OCI-LY7 (cell line): ENCODE measurements around the gene CEP72. TPM values are rescaled to one million over a fixed set of nuclear protein-coding genes. Genes with fewer than 3 reads are reported as not detected.

Experiments used
- BruUV-seq: library from RNA; stranded (reverse); fragments of 400-500 nt; replicated peaks from 2 replicates; lab custom pipeline; 2021; lab: Mats Ljungman, UMichigan
- CTCF ChIA-PET: fragments of 300-600 bp; sonication (Branson Sonifier 250); formaldehyde crosslinking; loops from one replicate; lab custom pipeline; 2022; ENCODE audit warnings: antibody characterized with exemption; ENCODE audit not compliant: unreplicated experiment; lab: Charles Lee
- POLR2A ChIA-PET: fragments of 300-600 bp; sonication (Branson Sonifier 250); formaldehyde crosslinking; loops from one replicate; lab custom pipeline; 2022; ENCODE audit warnings: antibody characterized with exemption; lab: Charles Lee
- DNase-seq: peaks from one replicate; pipeline ENCODE4 v3.0.0-alpha.2; 2015; ENCODE audit warnings: low spot score
- H2AFZ ChIP-seq: fragments of 200-600 bp; sonication (generic), shearing (Covaris generic); 2 replicates; pipeline ENCODE4 v1.6.1; 2014; ENCODE audit warnings: mild to moderate bottlenecking, antibody characterized with exemption, low read length, moderate library complexity
- H3K27ac ChIP-seq: fragments of 200-600 bp; sonication (generic); 2 replicates; pipeline ENCODE4 v1.5.1; 2014; ENCODE audit warnings: mixed run types, low read depth, mild to moderate bottlenecking, moderate library complexity, low read length, inconsistent platforms; ENCODE audit not compliant: poor library complexity, severe bottlenecking
- H3K36me3 ChIP-seq: fragments of 200-600 bp; sonication (generic); 2 replicates; pipeline ENCODE4 v1.6.1; 2014; ENCODE audit warnings: mild to moderate bottlenecking, antibody characterized with exemption, low read length, moderate library complexity, mixed read lengths; ENCODE audit not compliant: insufficient read depth
- H3K4me1 ChIP-seq: fragments of 200-600 bp; sonication (generic); 2 replicates; pipeline ENCODE4 v1.5.1; 2014; ENCODE audit warnings: mild to moderate bottlenecking, low read length; ENCODE audit not compliant: insufficient read depth, poor library complexity, severe bottlenecking
- H3K4me2 ChIP-seq: fragments of 200-600 bp; sonication (generic); 2 replicates; pipeline ENCODE4 v1.6.1; 2014; ENCODE audit warnings: mild to moderate bottlenecking, low read length
- H3K4me3 ChIP-seq: fragments of 200-600 bp; sonication (generic); 2 replicates; pipeline ENCODE4 v1.5.1; 2014; ENCODE audit warnings: mild to moderate bottlenecking, low read depth, low read length; ENCODE audit not compliant: poor library complexity, severe bottlenecking
- H3K79me2 ChIP-seq: fragments of 200-600 bp; sonication (generic); 2 replicates; pipeline ENCODE4 v1.6.1; 2016; ENCODE audit warnings: low read depth, mild to moderate bottlenecking, low read length, moderate library complexity, mixed read lengths; ENCODE audit not compliant: insufficient read depth
- H3K9me2 ChIP-seq: fragments of 200-600 bp; sonication (generic); 2 replicates; pipeline ENCODE4 v1.6.1; 2016; ENCODE audit warnings: mild to moderate bottlenecking, low read length, mixed read lengths; ENCODE audit not compliant: insufficient read depth
- H3K9me3 ChIP-seq: fragments of 200-600 bp; sonication (generic); 2 replicates; pipeline ENCODE4 v1.6.1; 2014; ENCODE audit warnings: mild to moderate bottlenecking, mixed run types, low read length, mixed read lengths
- H4K20me1 ChIP-seq: fragments of 200-600 bp; sonication (generic); 2 replicates; pipeline ENCODE4 v1.6.1; 2014; ENCODE audit warnings: mild to moderate bottlenecking, antibody characterized with exemption, low read length, moderate library complexity, mixed read lengths; ENCODE audit not compliant: insufficient read depth
- CTCF ChIP-seq: fragments of 200-600 bp; sonication (generic); conservative IDR thresholded peaks from 2 replicates; pipeline ENCODE4 v1.5.1; 2014; ENCODE audit warnings: mild to moderate bottlenecking, antibody characterized with exemption, low read length, moderate library complexity, mixed read lengths
- EZH2phosphoT487 ChIP-seq: fragments of 200-600 bp; sonication (generic); IDR thresholded peaks from 2 replicates; pipeline ENCODE4 v1.6.1; 2018; ENCODE audit warnings: low read depth, borderline replicate concordance, mild to moderate bottlenecking, mixed run types, antibody characterized with exemption, low read length, moderate library complexity, mixed read lengths
- intact Hi-C: fragments of 100-400 bp; cut with micrococcal nuclease; formaldehyde crosslinking; loops from one replicate; pipeline ENCODE4 v1.10.0; 2022; ENCODE audit not compliant: unreplicated experiment
- total RNA-seq, 2 experiments: library from RNA; depleted of rRNA in 1 of 2; stranded (reverse); fragments of >200 nt in 1 of 2; shearing (Covaris generic) in 1 of 2; gene quantifications; 2 replicates each; pipeline ENCODE4 v1.2.3, GENCODE V29; 2014 to 2022

CEP72 gene
- total RNA-seq, 2 experiments from 2014 or later, result 26.9 to 42.7 TPM

GRCh38 chr5:608429-609370, 3.4 kb upstream of the CEP72 start:
- no peak overlapping the region for H2AFZ ChIP-seq
- POLR2A ChIA-PET, result no interaction called here
- peaks cover 14% of the 10 kb centered on the region; the same call in 1 of the 2 replicates for H3K79me2 ChIP-seq
- peaks cover 1% of the 10 kb centered on the region; the same call in 1 of the 2 replicates for H3K36me3 ChIP-seq
- no peak overlapping the region for H3K27ac ChIP-seq
- no peak overlapping the region for H3K4me3 ChIP-seq
- H3K9me3 ChIP-seq, result peaks cover 10% of the 10 kb centered on the region; the same call in 1 of the 2 replicates
- peaks cover 21% of the 10 kb centered on the region for H3K4me1 ChIP-seq
- intact Hi-C loops, result no loop called here
- TF ChIP-seq CTCF (no peak), EZH2phosphoT487 (no peak)
- no peaks in the 10 kb centered on the region for H3K9me2 ChIP-seq
- no peak overlapping the region for H3K4me2 ChIP-seq
- BruUV-seq, result no TSS peak
- CTCF ChIA-PET, result no interaction called here
- no peaks in the 10 kb centered on the region for H4K20me1 ChIP-seq
- DNase-seq, result no peak

GRCh38 chr5:609506-609905, 2.6 kb upstream of the CEP72 start:
- ChIA-PET POLR2A (no interaction called here), CTCF (no interaction called here)
- TF ChIP-seq EZH2phosphoT487 (no peak), CTCF (no peak)
- H3K9me2 ChIP-seq, result no peaks in the 10 kb centered on the region
- no peaks in the 10 kb centered on the region for H4K20me1 ChIP-seq
- intact Hi-C loops, result no loop called here
- BruUV-seq, result no TSS peak
- no peak for DNase-seq
- peaks cover 18% of the 10 kb centered on the region for H3K9me3 ChIP-seq
- no peak overlapping the region for H3K27ac ChIP-seq
- H3K4me3 ChIP-seq, result no peak overlapping the region
- H3K36me3 ChIP-seq, result peaks cover 9% of the 10 kb centered on the region
- no peak overlapping the region for H2AFZ ChIP-seq
- peaks cover 21% of the 10 kb centered on the region for H3K4me1 ChIP-seq
- no peak overlapping the region for H3K4me2 ChIP-seq
- H3K79me2 ChIP-seq, result peaks cover 22% of the 10 kb centered on the region
